ENCODE data around the gene CLCN1.
A peak's percentile ranks its signal among the peaks of the same experiment; 100 is the strongest.

Gene CLCN1

GRCh38 chr7:143381427-143382125 lies 65.7 kb downstream of the CLCN1 start:
- H3K4me3 Mint-ChIP-seq = no peak overlapping the region
- H3K36me3 Mint-ChIP-seq = peaks cover 18% of the 10 kb centered on the region
- peaks cover 42% of the 10 kb centered on the region for H3K4me1 Mint-ChIP-seq
- ATAC-seq (peak; percentile 11), DNase-seq (ENCODE audit: low spot score in 2 of 2) (no peak)
- no peaks in the 10 kb centered on the region for H3K9me3 Mint-ChIP-seq
- peak overlapping the region; percentile 96 for H3K27ac Mint-ChIP-seq

DNA sequence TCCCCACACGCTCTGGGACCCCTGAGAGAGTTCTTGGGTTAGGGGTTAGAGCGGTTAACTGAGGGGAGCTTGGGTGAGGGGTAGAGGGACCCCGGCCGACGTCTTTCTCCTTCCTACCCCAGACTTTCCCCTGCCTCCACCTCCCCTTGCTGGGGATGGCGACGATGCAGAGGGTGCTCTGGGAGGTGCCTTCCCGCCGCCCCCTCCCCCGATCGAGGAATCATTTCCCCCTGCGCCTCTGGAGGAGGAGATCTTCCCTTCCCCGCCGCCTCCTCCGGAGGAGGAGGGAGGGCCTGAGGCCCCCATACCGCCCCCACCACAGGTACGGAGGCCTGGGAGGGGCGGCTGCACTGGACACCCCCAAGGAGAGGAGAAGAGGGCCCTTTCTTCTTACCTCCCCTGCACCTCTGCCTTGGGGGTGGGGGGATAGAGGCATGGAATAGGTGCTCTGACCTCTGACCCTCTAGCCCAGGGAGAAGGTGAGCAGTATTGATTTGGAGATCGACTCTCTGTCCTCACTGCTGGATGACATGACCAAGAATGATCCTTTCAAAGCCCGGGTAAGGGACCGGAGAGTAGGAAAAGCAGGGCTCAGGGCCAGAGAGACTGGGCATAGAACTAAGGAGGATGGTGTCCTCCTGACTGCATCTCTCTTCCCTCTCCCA lies 66.3 kb downstream of the CLCN1 start:
- ATAC-seq (no peak), DNase-seq (ENCODE audit: low spot score in 2 of 2) (no peak)
- Mint-ChIP-seq H3K27ac (peak overlapping the region; percentile 61), H3K9me3 (no peaks in the 10 kb centered on the region), H3K4me3 (no peak overlapping the region), H3K4me1 (peaks cover 35% of the 10 kb centered on the region), H3K36me3 (peaks cover 18% of the 10 kb centered on the region)

DNA sequence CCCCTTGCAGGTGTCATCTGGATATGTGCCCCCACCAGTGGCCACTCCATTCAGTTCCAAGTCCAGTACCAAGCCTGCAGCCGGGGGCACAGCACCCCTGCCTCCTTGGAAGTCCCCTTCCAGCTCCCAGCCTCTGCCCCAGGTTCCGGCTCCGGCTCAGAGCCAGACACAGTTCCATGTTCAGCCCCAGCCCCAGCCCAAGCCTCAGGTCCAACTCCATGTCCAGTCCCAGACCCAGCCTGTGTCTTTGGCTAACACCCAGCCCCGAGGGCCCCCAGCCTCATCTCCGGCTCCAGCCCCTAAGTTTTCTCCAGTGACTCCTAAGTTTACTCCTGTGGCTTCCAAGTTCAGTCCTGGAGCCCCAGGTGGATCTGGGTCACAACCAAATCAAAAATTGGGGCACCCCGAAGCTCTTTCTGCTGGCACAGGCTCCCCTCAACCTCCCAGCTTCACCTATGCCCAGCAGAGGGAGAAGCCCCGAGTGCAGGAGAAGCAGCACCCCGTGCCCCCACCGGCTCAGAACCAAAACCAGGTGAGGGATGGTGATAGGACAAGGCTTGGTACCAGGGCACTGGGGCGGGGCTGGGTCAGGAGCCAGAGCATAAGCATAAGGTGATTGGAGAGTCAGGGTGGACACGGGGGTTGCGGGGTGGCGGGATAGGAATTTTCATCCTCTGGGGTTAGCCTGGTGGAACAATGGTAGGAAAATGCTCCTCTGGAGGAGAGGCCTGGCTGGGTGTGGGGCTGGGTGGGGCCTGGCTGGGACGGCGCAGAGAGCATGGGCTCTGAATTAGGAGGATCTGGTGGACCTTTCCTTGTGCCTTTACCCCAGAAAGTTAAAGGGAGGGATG lies 67.1 kb downstream of the CLCN1 start:
- Mint-ChIP-seq H3K27ac (peak overlapping the region; percentile 61), H3K36me3 (peaks cover 18% of the 10 kb centered on the region), H3K4me3 (no peak overlapping the region), H3K9me3 (no peaks in the 10 kb centered on the region), H3K4me1 (peaks cover 32% of the 10 kb centered on the region)
- DNase-seq (ENCODE audit: low spot score in 2 of 2) (no peak), ATAC-seq (no peak)

- peaks cover 20% of the 10 kb centered on the region for H3K36me3 Mint-ChIP-seq
- peaks cover 27% of the 10 kb centered on the region for H3K4me1 Mint-ChIP-seq
- H3K27ac Mint-ChIP-seq = no peak overlapping the region
- H3K4me3 Mint-ChIP-seq = no peak overlapping the region
- no peak for ATAC-seq
- H3K9me3 Mint-ChIP-seq = no peaks in the 10 kb centered on the region
- DNase-seq (ENCODE audit: low spot score in 2 of 2) = no peak
These were observed 67.7 kb downstream of the CLCN1 start for GRCh38 chr7:143383642-143383957.

- H3K4me1 Mint-ChIP-seq = peaks cover 24% of the 10 kb centered on the region
- no peak for ATAC-seq
- H3K9me3 Mint-ChIP-seq = no peaks in the 10 kb centered on the region
- DNase-seq (ENCODE audit: low spot score in 2 of 2) = no peak
- peaks cover 26% of the 10 kb centered on the region for H3K36me3 Mint-ChIP-seq
- H3K4me3 Mint-ChIP-seq = no peak overlapping the region
- no peak overlapping the region for H3K27ac Mint-ChIP-seq
These were observed 68.2 kb downstream of the CLCN1 start for GRCh38 chr7:143384148-143384547.

GRCh38 chr7:143384661-143385631 lies 69.0 kb downstream of the CLCN1 start:
- ATAC-seq (no peak), DNase-seq (ENCODE audit: low spot score in 2 of 2) (no peak)
- no peak overlapping the region for H3K27ac Mint-ChIP-seq
- peaks cover 29% of the 10 kb centered on the region for H3K36me3 Mint-ChIP-seq
- H3K9me3 Mint-ChIP-seq = no peaks in the 10 kb centered on the region
- H3K4me3 Mint-ChIP-seq = no peak overlapping the region
- peaks cover 23% of the 10 kb centered on the region for H3K4me1 Mint-ChIP-seq

DNA sequence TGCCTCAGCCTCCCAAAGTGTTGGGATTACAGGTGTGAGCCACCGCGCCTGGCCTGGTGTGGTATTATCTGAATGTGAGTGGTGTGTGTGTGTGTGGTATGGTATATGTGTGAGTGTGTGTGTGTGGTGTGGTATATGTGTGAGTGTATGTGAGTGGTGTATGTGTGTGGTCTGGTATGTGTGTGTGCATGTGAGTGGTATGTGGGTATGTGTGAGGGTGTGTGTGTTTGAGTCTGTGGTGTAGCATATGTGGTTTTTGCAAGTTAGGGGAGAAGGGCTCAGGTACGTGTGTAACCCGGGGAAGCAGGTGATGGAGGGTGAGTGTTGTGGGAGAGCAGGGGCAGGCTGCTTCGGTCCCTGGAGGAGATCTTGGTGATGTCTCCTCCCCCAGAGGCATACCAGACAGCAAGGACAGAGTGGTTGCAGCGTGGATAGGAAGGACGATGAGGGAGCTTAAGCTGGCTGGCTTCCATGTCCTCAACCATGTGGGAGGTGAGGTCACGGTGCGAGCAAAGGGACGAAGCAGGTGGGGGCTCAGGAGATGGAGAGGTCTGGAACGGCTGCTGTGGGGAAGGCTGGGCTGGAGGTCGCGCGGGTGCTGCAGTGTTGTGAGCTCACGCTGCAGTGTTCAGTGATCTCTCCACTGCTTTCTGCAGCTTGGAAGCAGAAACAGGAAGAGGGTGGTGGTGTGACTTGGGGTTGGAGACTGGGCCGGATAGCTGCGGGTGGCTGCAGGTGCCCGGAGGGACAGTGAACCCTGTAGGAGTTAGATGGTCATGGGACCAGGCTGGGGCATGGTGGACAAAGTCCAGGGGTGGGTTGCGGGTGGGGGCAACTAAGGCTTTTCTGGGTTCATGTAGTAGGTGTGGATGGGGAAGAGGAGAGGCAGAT lies 70.2 kb downstream of the CLCN1 start:
- Mint-ChIP-seq H3K27ac (no peak overlapping the region), H3K9me3 (no peaks in the 10 kb centered on the region), H3K36me3 (peaks cover 36% of the 10 kb centered on the region), H3K4me3 (no peak overlapping the region), H3K4me1 (peaks cover 27% of the 10 kb centered on the region)
- DNase-seq (ENCODE audit: low spot score in 2 of 2) = no peak
- ATAC-seq = peak; percentile 46

DNA sequence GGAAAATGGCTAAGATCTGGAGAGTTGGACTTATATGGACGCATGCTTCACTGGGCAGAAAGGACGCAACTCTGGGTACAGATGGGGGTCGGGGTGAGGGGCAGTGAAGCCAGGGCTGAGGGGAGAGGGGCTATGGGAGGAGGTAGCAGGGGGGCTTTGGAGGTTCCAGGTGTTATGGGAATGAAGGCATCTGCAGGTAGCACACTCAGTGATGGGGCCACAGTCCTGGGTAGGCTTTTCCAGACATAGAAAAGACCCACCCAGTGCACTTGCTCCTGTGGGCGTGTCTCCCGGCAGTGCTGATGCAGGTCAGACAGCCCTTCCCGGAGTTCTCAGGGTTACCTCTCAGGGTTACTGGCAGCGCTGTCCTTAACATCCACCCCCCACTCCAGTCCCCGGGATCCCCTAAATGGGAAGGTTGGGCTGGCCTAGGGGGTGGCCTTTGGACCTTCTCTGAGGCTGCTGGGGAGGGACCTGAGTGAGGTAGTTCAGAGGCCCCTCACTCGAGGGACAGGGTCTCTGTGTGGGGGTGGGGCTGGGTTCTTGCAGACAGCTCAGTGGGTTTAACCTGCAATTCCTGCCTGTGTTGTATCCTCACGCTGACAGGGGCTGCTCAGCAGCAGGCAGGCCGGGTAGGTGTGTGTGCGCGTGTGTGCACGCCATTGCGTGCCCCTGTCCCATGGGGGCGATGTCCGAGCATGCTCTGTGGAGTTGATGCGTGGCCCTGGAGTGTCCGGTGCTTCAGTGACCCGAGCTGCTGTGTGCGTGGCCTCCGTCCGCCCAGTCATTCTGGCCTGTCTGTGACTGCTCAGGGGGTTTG lies 71.5 kb downstream of the CLCN1 start:
- DNase-seq (ENCODE audit: low spot score in 2 of 2) (no peak), ATAC-seq (no peak)
- Mint-ChIP-seq H3K9me3 (no peaks in the 10 kb centered on the region), H3K4me3 (no peak overlapping the region), H3K4me1 (peaks cover 23% of the 10 kb centered on the region), H3K27ac (no peak overlapping the region), H3K36me3 (peaks cover 41% of the 10 kb centered on the region)

GRCh38 chr7:143388051-143388450 lies 72.1 kb downstream of the CLCN1 start:
- Mint-ChIP-seq H3K4me3 (no peak overlapping the region), H3K36me3 (peaks cover 36% of the 10 kb centered on the region), H3K27ac (no peak overlapping the region), H3K4me1 (peaks cover 21% of the 10 kb centered on the region), H3K9me3 (no peaks in the 10 kb centered on the region)
- no peak for ATAC-seq
- no peak for DNase-seq (ENCODE audit: low spot score in 2 of 2)

GRCh38 chr7:143388491-143389101 lies 72.7 kb downstream of the CLCN1 start:
- Mint-ChIP-seq H3K27ac (peak overlapping the region; percentile 77), H3K36me3 (peaks cover 33% of the 10 kb centered on the region)

DNA sequence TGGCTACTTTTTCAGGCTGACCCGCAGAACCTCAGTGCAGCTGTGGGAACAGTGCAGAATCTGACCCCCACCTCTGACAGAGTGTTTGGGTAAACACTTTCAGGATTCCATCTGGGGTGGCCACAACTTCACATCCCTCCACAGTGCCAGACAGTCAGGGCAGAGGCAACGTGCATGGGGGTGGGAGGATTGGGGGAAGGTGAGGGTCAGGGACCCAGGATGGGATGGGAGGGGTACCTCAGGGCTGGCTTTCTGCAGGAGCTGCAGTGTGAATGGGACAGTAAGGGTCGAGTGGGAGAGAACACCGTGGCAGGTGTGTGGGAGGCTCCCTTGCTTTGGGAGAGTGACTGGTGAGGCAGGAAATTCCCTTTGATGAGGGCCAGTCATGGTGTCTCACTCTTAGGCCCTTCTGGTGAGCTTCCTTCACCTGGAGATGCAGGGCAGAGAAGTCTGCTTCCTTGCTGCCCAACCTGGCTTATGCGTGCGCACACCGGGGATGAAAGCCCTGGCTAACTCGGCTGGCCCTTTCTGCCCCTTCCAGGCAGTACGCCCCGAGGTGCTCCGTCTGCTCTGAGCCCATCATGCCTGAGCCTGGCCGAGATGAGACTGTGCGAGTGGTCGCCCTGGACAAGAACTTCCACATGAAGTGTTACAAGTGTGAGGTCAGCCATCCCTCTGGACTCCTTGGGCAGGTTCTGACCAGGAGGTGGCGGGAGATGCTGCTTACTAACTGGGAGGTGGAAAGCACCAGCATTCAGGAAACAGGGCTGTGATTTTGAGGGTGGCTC lies 73.6 kb downstream of the CLCN1 start:
- ATAC-seq = no peak
- H3K4me3 Mint-ChIP-seq = no peak overlapping the region
- H3K27ac Mint-ChIP-seq = peak overlapping the region; percentile 77
- peaks cover 25% of the 10 kb centered on the region for H3K4me1 Mint-ChIP-seq
- H3K36me3 Mint-ChIP-seq = peaks cover 39% of the 10 kb centered on the region
- DNase-seq (ENCODE audit: low spot score in 2 of 2) = no peak
- no peaks in the 10 kb centered on the region for H3K9me3 Mint-ChIP-seq

More at GRCh38 chr7:143388491-143389101, 72.7 kb downstream of the CLCN1 start:
- H3K4me1 Mint-ChIP-seq = peaks cover 21% of the 10 kb centered on the region
- DNase-seq (ENCODE audit: low spot score in 2 of 2) (no peak), ATAC-seq (no peak)
- H3K4me3 Mint-ChIP-seq = no peak overlapping the region
- H3K9me3 Mint-ChIP-seq = no peaks in the 10 kb centered on the region

- Mint-ChIP-seq H3K9me3 (no peaks in the 10 kb centered on the region), H3K27ac (peak overlapping the region; percentile 77), H3K36me3 (peaks cover 39% of the 10 kb centered on the region), H3K4me1 (peaks cover 31% of the 10 kb centered on the region), H3K4me3 (no peak overlapping the region)
- no peak for ATAC-seq
- no peak for DNase-seq (ENCODE audit: low spot score in 2 of 2)
These were observed 74.3 kb downstream of the CLCN1 start for GRCh38 chr7:143390104-143390772.

Data from stimulated activated effector memory CD8-positive, alpha-beta T cell treated with anti-CD3 and anti-CD28 coated beads, Interleukin-12 subunit alpha, Interleukin-12 subunit beta, amount 100 ng/mL, for 72 hours (primary cell).